HCT116 (cell line): ENCODE measurements around the gene SYTL5.

Source experiments
- CEBPB ChIP-seq: IDR thresholded peaks from 2 replicates; pipeline ENCODE4 v1.6.1; 2012; ENCODE audit warnings: low read depth
- EZH2 ChIP-seq: fragments of 200-600 bp; sonication (generic); IDR thresholded peaks from 2 replicates; pipeline ENCODE4 v1.6.1; 2017; ENCODE audit warnings: antibody characterized with exemption, mixed run types
- EZH2phosphoT487 ChIP-seq: fragments of 200-600 bp; IDR thresholded peaks from 2 replicates; pipeline ENCODE4 v1.6.1; 2018; ENCODE audit warnings: antibody characterized with exemption, borderline replicate concordance
- FOSL1 ChIP-seq: IDR thresholded peaks from 2 replicates; pipeline ENCODE4 v1.6.1; 2012; ENCODE audit warnings: low read depth
- POLR2A ChIP-seq: IDR thresholded peaks from 2 replicates; pipeline ENCODE4 v1.7.0; 2011; ENCODE audit warnings: borderline replicate concordance; ENCODE audit not compliant: insufficient read depth, insufficient read length; ENCODE audit errors: extremely low read depth
- SP1 ChIP-seq: IDR thresholded peaks from 2 replicates; pipeline ENCODE4 v1.6.1; 2012; ENCODE audit warnings: low read depth
- TF ChIP-seq, protein P1 (sequence below), 3 experiments: fragments of 200-600 bp in 1 of 3; sonication (generic) in 1 of 3; IDR thresholded peaks in 2 of 3; conservative IDR thresholded peaks in 1 of 3; 2 replicates each; pipeline ENCODE4 v1.5.1; 2012 to 2017; ENCODE audit warnings: low read depth in 2 of 3, low read length in 2 of 3, antibody characterized with exemption in 1 of 3, borderline replicate concordance in 1 of 3, control low read depth in 1 of 3, mild to moderate bottlenecking in 1 of 3, mixed read lengths in 1 of 3, mixed run types in 1 of 3, moderate library complexity in 1 of 3; ENCODE audit not compliant: insufficient read depth in 1 of 3
- TF ChIP-seq, protein P2 (sequence below): IDR thresholded peaks from 2 replicates; pipeline ENCODE4 v1.6.1; 2012
- TF ChIP-seq, protein P3 (sequence below): IDR thresholded peaks from 2 replicates; pipeline ENCODE4 v1.6.1; 2012; ENCODE audit warnings: low read depth

DNA sequence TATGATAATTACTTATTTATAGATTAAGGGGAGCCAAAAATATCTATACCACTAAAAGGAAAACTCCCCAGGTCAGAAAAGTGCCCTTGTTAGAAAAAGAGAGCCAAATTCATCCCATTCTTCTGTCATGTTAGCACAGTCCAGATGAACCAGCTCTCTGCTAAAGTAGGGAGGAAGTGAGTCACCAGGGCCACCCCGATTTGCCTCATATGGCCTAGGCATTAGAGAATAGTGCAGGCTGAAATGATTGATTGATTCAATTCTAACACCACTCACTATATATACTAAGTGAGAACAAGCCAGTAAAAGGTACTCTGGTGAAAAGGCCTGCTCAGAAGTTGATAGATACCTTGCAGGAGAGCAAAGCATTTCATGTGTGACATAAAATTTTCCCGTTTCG is 119.8 kb downstream of the SYTL5 start:
- TF ChIP-seq, protein P1, sequence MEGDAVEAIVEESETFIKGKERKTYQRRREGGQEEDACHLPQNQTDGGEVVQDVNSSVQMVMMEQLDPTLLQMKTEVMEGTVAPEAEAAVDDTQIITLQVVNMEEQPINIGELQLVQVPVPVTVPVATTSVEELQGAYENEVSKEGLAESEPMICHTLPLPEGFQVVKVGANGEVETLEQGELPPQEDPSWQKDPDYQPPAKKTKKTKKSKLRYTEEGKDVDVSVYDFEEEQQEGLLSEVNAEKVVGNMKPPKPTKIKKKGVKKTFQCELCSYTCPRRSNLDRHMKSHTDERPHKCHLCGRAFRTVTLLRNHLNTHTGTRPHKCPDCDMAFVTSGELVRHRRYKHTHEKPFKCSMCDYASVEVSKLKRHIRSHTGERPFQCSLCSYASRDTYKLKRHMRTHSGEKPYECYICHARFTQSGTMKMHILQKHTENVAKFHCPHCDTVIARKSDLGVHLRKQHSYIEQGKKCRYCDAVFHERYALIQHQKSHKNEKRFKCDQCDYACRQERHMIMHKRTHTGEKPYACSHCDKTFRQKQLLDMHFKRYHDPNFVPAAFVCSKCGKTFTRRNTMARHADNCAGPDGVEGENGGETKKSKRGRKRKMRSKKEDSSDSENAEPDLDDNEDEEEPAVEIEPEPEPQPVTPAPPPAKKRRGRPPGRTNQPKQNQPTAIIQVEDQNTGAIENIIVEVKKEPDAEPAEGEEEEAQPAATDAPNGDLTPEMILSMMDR (IDR thresholded peaks at IDR 0.05 in 2 of 3, conservative IDR thresholded peaks at IDR 0.05 in 1 of 3; ENCODE audit: borderline replicate concordance in 1 of 3, insufficient read depth in 1 of 3, low read depth in 2 of 3, low read length in 2 of 3) = no peak
- TF ChIP-seq SP1 (no peak), POLR2A (no peak), FOSL1 (no peak), EZH2phosphoT487 (no peak), CEBPB (no peak), EZH2 (no peak)
- TF ChIP-seq, protein P2, sequence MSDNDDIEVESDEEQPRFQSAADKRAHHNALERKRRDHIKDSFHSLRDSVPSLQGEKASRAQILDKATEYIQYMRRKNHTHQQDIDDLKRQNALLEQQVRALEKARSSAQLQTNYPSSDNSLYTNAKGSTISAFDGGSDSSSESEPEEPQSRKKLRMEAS = no peak
- TF ChIP-seq, protein P3, sequence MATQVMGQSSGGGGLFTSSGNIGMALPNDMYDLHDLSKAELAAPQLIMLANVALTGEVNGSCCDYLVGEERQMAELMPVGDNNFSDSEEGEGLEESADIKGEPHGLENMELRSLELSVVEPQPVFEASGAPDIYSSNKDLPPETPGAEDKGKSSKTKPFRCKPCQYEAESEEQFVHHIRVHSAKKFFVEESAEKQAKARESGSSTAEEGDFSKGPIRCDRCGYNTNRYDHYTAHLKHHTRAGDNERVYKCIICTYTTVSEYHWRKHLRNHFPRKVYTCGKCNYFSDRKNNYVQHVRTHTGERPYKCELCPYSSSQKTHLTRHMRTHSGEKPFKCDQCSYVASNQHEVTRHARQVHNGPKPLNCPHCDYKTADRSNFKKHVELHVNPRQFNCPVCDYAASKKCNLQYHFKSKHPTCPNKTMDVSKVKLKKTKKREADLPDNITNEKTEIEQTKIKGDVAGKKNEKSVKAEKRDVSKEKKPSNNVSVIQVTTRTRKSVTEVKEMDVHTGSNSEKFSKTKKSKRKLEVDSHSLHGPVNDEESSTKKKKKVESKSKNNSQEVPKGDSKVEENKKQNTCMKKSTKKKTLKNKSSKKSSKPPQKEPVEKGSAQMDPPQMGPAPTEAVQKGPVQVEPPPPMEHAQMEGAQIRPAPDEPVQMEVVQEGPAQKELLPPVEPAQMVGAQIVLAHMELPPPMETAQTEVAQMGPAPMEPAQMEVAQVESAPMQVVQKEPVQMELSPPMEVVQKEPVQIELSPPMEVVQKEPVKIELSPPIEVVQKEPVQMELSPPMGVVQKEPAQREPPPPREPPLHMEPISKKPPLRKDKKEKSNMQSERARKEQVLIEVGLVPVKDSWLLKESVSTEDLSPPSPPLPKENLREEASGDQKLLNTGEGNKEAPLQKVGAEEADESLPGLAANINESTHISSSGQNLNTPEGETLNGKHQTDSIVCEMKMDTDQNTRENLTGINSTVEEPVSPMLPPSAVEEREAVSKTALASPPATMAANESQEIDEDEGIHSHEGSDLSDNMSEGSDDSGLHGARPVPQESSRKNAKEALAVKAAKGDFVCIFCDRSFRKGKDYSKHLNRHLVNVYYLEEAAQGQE = no peak
